Measurements from ENCODE around the gene BRPF3. TPM values are rescaled to one million over a fixed set of nuclear protein-coding genes. Genes with fewer than 3 reads are reported as not detected.
"Not testable (repeated sequence)": the region's sequence is repeated elsewhere in the genome, so short reads cannot be mapped to it uniquely, and the experiment has no call there.

The BRPF3 gene
- total RNA-seq, 1 donor from 2014 or later = 31.7 TPM

DNA sequence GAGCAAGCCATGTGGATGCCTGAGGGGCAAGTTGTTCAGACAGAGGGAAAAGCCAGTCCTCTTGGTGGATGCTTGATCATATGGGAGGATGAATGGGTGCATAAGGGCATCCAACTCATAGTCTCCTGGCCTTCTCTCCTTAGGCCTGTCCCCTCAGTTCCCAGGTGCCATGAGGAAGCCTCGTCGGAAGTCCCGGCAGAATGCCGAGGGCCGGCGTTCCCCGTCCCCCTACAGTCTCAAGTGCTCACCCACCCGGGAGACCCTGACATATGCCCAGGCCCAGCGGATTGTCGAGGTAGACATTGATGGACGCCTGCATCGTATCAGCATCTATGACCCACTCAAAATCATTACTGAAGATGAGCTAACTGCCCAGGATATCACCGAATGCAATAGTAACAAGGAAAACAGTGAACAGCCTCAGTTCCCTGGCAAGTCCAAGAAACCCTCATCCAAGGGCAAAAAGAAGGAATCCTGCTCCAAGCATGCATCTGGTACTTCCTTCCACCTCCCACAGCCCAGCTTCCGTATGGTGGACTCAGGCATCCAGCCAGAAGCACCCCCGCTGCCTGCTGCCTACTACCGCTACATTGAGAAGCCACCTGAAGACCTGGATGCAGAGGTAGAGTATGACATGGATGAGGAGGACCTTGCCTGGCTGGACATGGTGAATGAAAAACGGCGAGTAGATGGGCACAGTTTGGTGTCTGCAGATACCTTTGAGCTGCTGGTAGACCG, 3.8 kb downstream of the BRPF3 start:
- DNase-seq (ENCODE audit: low spot score) = no peak

GRCh38 chr6:36200998-36201596, 4.6 kb downstream of the BRPF3 start:
- DNase-seq (ENCODE audit: low spot score) = no peak

GRCh38 chr6:36201612-36202011, 5.1 kb downstream of the BRPF3 start:
- no peak for DNase-seq (ENCODE audit: low spot score)

- DNase-seq (ENCODE audit: low spot score) = no peak
Observed at GRCh38 chr6:36202101-36202500, 5.6 kb downstream of the BRPF3 start.

DNA sequence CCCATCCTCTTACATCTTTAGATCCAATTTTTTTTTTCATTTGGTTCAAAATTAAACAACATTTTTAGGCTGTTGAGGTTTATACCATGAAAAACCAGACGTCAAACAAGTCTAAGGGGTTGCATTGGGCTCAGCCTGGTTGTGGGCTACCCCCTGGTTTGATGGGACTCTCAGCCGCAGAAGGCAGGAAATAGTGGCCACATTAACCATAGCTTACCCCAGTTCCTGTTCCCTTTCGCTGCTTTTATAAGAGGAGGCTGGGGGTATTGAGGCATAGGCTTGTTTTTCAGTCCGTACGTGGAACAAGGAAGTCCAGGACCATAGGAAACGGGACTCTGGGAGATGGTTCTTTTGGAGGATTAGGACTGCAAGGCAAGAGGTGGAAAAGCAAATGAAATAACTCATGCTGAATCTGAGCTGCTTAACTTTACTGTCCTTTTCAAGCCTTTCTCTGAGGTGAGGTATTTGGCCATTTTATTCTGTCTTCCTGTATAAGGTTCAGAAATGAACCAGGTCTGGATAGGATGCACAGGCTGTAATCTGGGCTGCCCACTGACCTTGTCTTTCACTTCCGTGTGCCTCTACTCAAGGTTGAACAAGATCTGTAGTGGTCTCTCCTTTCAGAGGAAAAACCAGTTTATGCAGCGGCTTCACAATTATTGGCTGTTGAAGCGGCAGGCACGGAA, 7.7 kb downstream of the BRPF3 start:
- no peak for DNase-seq (ENCODE audit: low spot score)

- no peak for DNase-seq (ENCODE audit: low spot score)
Observed at GRCh38 chr6:36207155-36207554, 10.6 kb downstream of the BRPF3 start.

GRCh38 chr6:36209606-36210005, 13.1 kb downstream of the BRPF3 start:
- no peak for DNase-seq (ENCODE audit: low spot score)

DNA sequence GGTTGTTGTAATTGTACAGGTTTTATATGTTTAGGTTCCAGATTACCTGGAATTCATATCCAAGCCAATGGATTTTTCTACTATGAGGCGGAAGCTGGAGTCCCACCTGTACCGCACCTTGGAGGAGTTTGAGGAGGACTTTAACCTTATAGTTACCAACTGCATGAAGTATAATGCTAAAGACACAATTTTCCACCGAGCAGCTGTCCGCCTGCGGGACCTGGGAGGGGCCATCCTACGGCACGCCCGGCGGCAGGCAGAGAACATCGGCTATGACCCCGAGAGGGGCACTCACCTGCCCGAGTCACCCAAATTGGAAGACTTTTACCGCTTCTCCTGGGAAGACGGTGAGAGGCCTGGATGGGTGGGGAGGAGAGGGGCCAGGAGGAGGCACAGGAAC, 13.6 kb downstream of the BRPF3 start:
- no peak for DNase-seq (ENCODE audit: low spot score)

- DNase-seq (ENCODE audit: low spot score) = no peak
Observed at GRCh38 chr6:36210886-36211595, 14.5 kb downstream of the BRPF3 start.

DNA sequence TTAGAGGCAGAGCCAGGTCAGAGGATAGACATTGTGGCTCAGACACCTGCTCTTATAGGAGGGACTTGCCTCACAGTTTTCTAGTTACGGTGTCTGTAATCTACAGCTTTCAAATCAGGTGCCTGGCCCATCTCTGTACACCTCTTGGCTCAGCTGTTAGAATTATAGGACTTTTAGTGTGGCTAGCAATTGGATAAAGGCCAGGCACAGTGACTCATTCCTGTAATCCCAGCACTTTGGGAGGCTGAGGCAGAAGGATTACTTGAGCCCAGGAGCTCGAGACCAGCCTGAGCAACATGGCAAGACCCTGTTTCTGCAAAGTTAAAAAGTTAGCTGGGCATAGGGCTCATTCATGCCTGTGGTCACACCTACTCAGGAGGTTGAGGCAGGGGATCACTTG, 20.0 kb downstream of the BRPF3 start:
- DNase-seq (ENCODE audit: low spot score) = no peak

GRCh38 chr6:36217188-36217587, 20.6 kb downstream of the BRPF3 start:
- no peak for DNase-seq (ENCODE audit: low spot score)

DNA sequence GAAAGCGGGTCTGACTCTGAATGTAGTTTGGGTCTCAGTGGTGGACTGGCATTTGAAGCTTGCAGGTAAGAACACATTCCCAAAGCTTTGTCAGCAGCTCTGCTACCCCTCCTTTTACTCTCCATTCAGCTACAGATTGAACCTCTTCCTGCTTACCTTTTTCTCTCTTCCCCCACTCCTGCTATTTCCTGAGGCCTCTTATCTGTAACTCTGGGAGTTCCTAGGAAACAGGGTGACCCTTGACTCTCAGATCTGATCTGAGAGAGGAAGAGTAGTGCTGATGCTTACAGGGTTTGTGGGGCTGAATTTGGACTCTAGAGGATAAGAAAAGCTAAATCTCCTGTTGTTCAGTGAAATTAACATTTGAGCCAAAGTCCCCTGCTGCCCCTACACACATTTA, 21.4 kb downstream of the BRPF3 start:
- DNase-seq (ENCODE audit: low spot score) = no peak

GRCh38 chr6:36218516-36218915, 22.0 kb downstream of the BRPF3 start:
- not testable (repeated sequence) for DNase-seq (ENCODE audit: low spot score)

DNA sequence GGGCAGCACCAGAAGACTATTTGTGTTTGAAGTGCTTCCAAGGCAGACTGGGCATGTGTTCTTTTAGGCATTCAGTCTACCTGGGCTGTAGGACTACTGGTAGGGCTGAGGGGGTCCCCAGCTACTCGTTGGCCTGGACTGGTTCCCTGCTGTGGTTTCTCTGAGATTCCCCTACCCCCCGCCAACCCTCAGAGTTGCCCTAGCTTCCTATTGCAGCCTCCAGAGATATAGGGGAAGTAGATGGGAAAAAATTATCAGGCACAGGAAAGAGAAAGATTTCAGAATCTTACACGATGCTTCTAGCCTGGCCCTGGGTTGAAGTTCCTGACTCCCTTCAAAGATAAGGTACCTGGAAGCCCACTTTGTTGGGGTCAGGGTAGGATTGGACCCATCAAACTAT, 22.5 kb downstream of the BRPF3 start:
- DNase-seq (ENCODE audit: low spot score) = no peak

DNA sequence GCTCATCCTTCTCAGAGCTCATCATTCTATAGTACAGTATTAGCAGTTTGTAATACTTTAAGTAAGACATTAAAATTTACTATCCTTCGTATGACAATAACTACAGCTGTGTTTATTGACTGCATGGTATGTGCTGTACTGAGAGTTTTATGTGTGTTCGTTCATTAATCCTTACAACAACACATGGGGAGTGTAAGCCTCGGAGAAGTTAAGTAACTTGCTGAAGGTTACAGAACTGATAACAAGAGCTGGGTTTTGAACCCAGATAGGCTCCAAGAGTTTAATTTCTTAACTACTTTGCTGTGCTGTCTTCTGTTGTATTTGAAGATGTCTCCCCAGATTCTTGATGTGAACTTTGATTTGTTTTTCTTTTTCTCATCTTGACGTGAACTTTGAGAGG, 23.7 kb downstream of the BRPF3 start:
- DNase-seq (ENCODE audit: low spot score) = no peak

DNA sequence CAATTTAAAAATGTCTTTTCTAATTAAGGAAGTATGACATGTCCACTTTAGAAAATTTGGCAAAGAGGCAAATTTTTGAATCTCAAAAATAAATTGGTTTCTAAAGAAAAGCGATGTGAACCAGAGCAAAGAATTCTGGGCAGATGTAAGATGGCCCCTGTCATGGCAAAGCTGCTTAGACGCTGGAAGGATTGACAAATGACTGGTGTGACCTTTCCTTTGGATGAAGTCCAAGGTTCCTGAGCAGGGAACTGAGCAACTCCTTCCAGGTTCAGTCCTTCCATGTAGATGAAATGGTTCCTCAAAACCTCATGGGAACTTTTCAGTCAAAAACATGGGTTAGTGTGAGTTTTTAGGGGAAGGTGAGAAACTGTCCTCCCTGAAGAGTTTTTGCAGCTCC, 25.1 kb downstream of the BRPF3 start:
- no peak for DNase-seq (ENCODE audit: low spot score)

GRCh38 chr6:36222924-36223323, 26.4 kb downstream of the BRPF3 start:
- DNase-seq (ENCODE audit: low spot score) = no peak

GRCh38 chr6:36223706-36224105, 27.2 kb downstream of the BRPF3 start:
- no peak for DNase-seq (ENCODE audit: low spot score)

DNA sequence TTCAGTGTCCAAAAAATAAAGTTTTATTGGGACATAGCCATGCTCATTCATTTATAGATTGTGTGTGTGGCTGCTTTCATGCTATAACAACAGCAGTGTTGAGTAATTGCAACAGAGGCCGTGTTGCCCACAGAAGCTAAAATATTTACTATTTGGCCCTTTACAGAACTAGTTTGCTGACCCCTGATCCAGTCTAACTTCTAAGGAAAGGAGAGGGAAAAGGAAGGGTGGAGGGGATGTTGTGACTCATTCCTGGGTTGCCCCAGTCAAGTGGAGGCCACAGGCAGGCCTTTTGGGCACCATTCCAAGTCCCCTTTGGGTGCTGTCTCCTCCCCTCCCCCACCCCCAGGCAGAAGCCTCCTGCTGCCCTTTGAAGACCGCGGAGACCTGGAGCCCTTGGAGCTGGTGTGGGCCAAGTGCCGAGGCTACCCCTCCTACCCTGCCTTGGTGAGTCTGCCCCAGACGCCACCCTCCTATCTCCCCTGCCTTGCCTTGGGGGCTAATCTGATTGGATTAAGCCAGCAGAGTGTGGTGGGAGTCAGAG, 28.4 kb downstream of the BRPF3 start:
- no peak for DNase-seq (ENCODE audit: low spot score)

GRCh38 chr6:36226438-36227047, 30.0 kb downstream of the BRPF3 start:
- DNase-seq (ENCODE audit: low spot score) = no peak

- DNase-seq (ENCODE audit: low spot score) = no peak
Observed at GRCh38 chr6:36227379-36228228, 31.1 kb downstream of the BRPF3 start.

Data from ureter (tissue), 1 donor.